HG03095 (cell line): ENCODE results near the gene CLDN17.

ENCODE experiments used
- ATAC-seq: cut with Tn5 transposase; IDR thresholded peaks from one replicate; pipeline ENCODE4 v1.9.1; 2021; ENCODE audit warnings: moderate library complexity; ENCODE audit not compliant: unreplicated experiment

CLDN17 gene

GRCh38 chr21:30126576-30126975 lies 40.0 kb downstream of the CLDN17 start:
- no peak for ATAC-seq

- ATAC-seq, result no peak
Measured at GRCh38 chr21:30117631-30118030, 49.0 kb downstream of the CLDN17 start.

GRCh38 chr21:30116479-30116878 lies 50.1 kb downstream of the CLDN17 start:
- ATAC-seq, result no peak
